ENCODE measurements around the gene IL24.

The IL24 gene

GRCh38 chr1:206863266-206863665 lies 34.0 kb upstream of the IL24 start:
- H3K9ac ChIP-seq (ENCODE audit: low read length) = no peak overlapping the region
- H3K9me3 ChIP-seq (ENCODE audit: control insufficient read depth, low read depth, low read length) = no peaks in the 10 kb centered on the region
- H3K27me3 ChIP-seq (ENCODE audit: control insufficient read depth, insufficient read depth, low read length) = no peaks in the 10 kb centered on the region
- H3K4me1 ChIP-seq (ENCODE audit: control insufficient read depth, low read depth, low read length) = no peaks in the 10 kb centered on the region
- no peak overlapping the region for H3K4me3 ChIP-seq (ENCODE audit: low read length)
- no peaks in the 10 kb centered on the region for H3K36me3 ChIP-seq (ENCODE audit: control insufficient read depth, low read depth, low read length)
- H3K27ac ChIP-seq (ENCODE audit: low read length) = no peak overlapping the region

GRCh38 chr1:206864939-206865671 lies 32.1 kb upstream of the IL24 start, which contains the start of gene IL20:
Gene IL20 (plus strand): TSS chr1:206865623. CDS start chr1:206865853, 230 bp downstream.
- Histone ChIP-seq H3K4me1 (ENCODE audit: control insufficient read depth, low read depth, low read length) (no peaks in the 10 kb centered on the region), H3K9ac (ENCODE audit: low read length) (no peak within 1 kb of the TSS), H3K4me3 (ENCODE audit: low read length) (no peak within 1 kb of the TSS), H3K27ac (ENCODE audit: low read length) (no peak within 1 kb of the TSS), H3K27me3 (ENCODE audit: control insufficient read depth, insufficient read depth, low read length) (no peaks in the 10 kb centered on the region), H3K9me3 (ENCODE audit: control insufficient read depth, low read depth, low read length) (no peaks in the 10 kb centered on the region), H3K36me3 (ENCODE audit: control insufficient read depth, low read depth, low read length) (no peaks in the 10 kb centered on the region)

- Histone ChIP-seq H3K9me3 (ENCODE audit: control insufficient read depth, low read depth, low read length) (no peaks in the 10 kb centered on the region), H3K27me3 (ENCODE audit: control insufficient read depth, insufficient read depth, low read length) (no peaks in the 10 kb centered on the region), H3K9ac (ENCODE audit: low read length) (no peak overlapping the region), H3K4me1 (ENCODE audit: control insufficient read depth, low read depth, low read length) (no peaks in the 10 kb centered on the region), H3K27ac (ENCODE audit: low read length) (no peak overlapping the region), H3K36me3 (ENCODE audit: control insufficient read depth, low read depth, low read length) (no peaks in the 10 kb centered on the region), H3K4me3 (ENCODE audit: low read length) (no peak overlapping the region)
Measured at GRCh38 chr1:206866062-206866461, 31.2 kb upstream of the IL24 start.

- H3K36me3 ChIP-seq (ENCODE audit: control insufficient read depth, low read depth, low read length) = no peaks in the 10 kb centered on the region
- H3K27ac ChIP-seq (ENCODE audit: low read length) = no peak overlapping the region
- H3K9me3 ChIP-seq (ENCODE audit: control insufficient read depth, low read depth, low read length) = no peaks in the 10 kb centered on the region
- no peaks in the 10 kb centered on the region for H3K27me3 ChIP-seq (ENCODE audit: control insufficient read depth, insufficient read depth, low read length)
- no peak overlapping the region for H3K9ac ChIP-seq (ENCODE audit: low read length)
- H3K4me1 ChIP-seq (ENCODE audit: control insufficient read depth, low read depth, low read length) = no peaks in the 10 kb centered on the region
- no peak overlapping the region for H3K4me3 ChIP-seq (ENCODE audit: low read length)
Measured at GRCh38 chr1:206867239-206867638, 30.0 kb upstream of the IL24 start.

GRCh38 chr1:206867716-206868115 lies 29.5 kb upstream of the IL24 start:
- Histone ChIP-seq H3K4me1 (ENCODE audit: control insufficient read depth, low read depth, low read length) (no peaks in the 10 kb centered on the region), H3K27ac (ENCODE audit: low read length) (no peak overlapping the region), H3K9ac (ENCODE audit: low read length) (no peak overlapping the region), H3K4me3 (ENCODE audit: low read length) (no peak overlapping the region), H3K9me3 (ENCODE audit: control insufficient read depth, low read depth, low read length) (no peaks in the 10 kb centered on the region), H3K36me3 (ENCODE audit: control insufficient read depth, low read depth, low read length) (no peaks in the 10 kb centered on the region), H3K27me3 (ENCODE audit: control insufficient read depth, insufficient read depth, low read length) (no peaks in the 10 kb centered on the region)

GRCh38 chr1:206868264-206868663 lies 29.0 kb upstream of the IL24 start:
- Histone ChIP-seq H3K4me3 (ENCODE audit: low read length) (no peak overlapping the region), H3K9me3 (ENCODE audit: control insufficient read depth, low read depth, low read length) (no peaks in the 10 kb centered on the region), H3K4me1 (ENCODE audit: control insufficient read depth, low read depth, low read length) (no peaks in the 10 kb centered on the region), H3K27ac (ENCODE audit: low read length) (no peak overlapping the region), H3K36me3 (ENCODE audit: control insufficient read depth, low read depth, low read length) (no peaks in the 10 kb centered on the region), H3K27me3 (ENCODE audit: control insufficient read depth, insufficient read depth, low read length) (no peaks in the 10 kb centered on the region), H3K9ac (ENCODE audit: low read length) (no peak overlapping the region)

- no peaks in the 10 kb centered on the region for H3K27me3 ChIP-seq (ENCODE audit: control insufficient read depth, insufficient read depth, low read length)
- H3K36me3 ChIP-seq (ENCODE audit: control insufficient read depth, low read depth, low read length) = no peaks in the 10 kb centered on the region
- H3K4me1 ChIP-seq (ENCODE audit: control insufficient read depth, low read depth, low read length) = no peaks in the 10 kb centered on the region
- no peak overlapping the region for H3K27ac ChIP-seq (ENCODE audit: low read length)
- H3K9ac ChIP-seq (ENCODE audit: low read length) = no peak overlapping the region
- no peak overlapping the region for H3K4me3 ChIP-seq (ENCODE audit: low read length)
- H3K9me3 ChIP-seq (ENCODE audit: control insufficient read depth, low read depth, low read length) = no peaks in the 10 kb centered on the region
Measured at GRCh38 chr1:206872139-206872538, 25.1 kb upstream of the IL24 start.

- no peak overlapping the region for H3K9ac ChIP-seq (ENCODE audit: low read length)
- no peaks in the 10 kb centered on the region for H3K4me1 ChIP-seq (ENCODE audit: control insufficient read depth, low read depth, low read length)
- H3K9me3 ChIP-seq (ENCODE audit: control insufficient read depth, low read depth, low read length) = peaks cover 6% of the 10 kb centered on the region
- H3K36me3 ChIP-seq (ENCODE audit: control insufficient read depth, low read depth, low read length) = no peaks in the 10 kb centered on the region
- no peak overlapping the region for H3K27ac ChIP-seq (ENCODE audit: low read length)
- H3K4me3 ChIP-seq (ENCODE audit: low read length) = no peak overlapping the region
- H3K27me3 ChIP-seq (ENCODE audit: control insufficient read depth, insufficient read depth, low read length) = no peaks in the 10 kb centered on the region
Measured at GRCh38 chr1:206873603-206874188, 23.5 kb upstream of the IL24 start.

GRCh38 chr1:206875752-206876377 lies 21.4 kb upstream of the IL24 start:
- Histone ChIP-seq H3K9me3 (ENCODE audit: control insufficient read depth, low read depth, low read length) (peaks cover 6% of the 10 kb centered on the region), H3K27ac (ENCODE audit: low read length) (no peak overlapping the region), H3K4me1 (ENCODE audit: control insufficient read depth, low read depth, low read length) (no peaks in the 10 kb centered on the region), H3K9ac (ENCODE audit: low read length) (no peak overlapping the region), H3K27me3 (ENCODE audit: control insufficient read depth, insufficient read depth, low read length) (no peaks in the 10 kb centered on the region), H3K4me3 (ENCODE audit: low read length) (no peak overlapping the region), H3K36me3 (ENCODE audit: control insufficient read depth, low read depth, low read length) (no peaks in the 10 kb centered on the region)

GRCh38 chr1:206878456-206878855 lies 18.8 kb upstream of the IL24 start:
- Histone ChIP-seq H3K27me3 (ENCODE audit: control insufficient read depth, insufficient read depth, low read length) (no peaks in the 10 kb centered on the region), H3K4me3 (ENCODE audit: low read length) (no peak overlapping the region), H3K9me3 (ENCODE audit: control insufficient read depth, low read depth, low read length) (peaks cover 6% of the 10 kb centered on the region), H3K4me1 (ENCODE audit: control insufficient read depth, low read depth, low read length) (no peaks in the 10 kb centered on the region), H3K9ac (ENCODE audit: low read length) (no peak overlapping the region), H3K27ac (ENCODE audit: low read length) (no peak overlapping the region), H3K36me3 (ENCODE audit: control insufficient read depth, low read depth, low read length) (no peaks in the 10 kb centered on the region)

GRCh38 chr1:206880314-206880713 lies 16.9 kb upstream of the IL24 start:
- Histone ChIP-seq H3K36me3 (ENCODE audit: control insufficient read depth, low read depth, low read length) (no peaks in the 10 kb centered on the region), H3K27ac (ENCODE audit: low read length) (no peak overlapping the region), H3K4me3 (ENCODE audit: low read length) (no peak overlapping the region), H3K4me1 (ENCODE audit: control insufficient read depth, low read depth, low read length) (no peaks in the 10 kb centered on the region), H3K9me3 (ENCODE audit: control insufficient read depth, low read depth, low read length) (peaks cover 6% of the 10 kb centered on the region), H3K27me3 (ENCODE audit: control insufficient read depth, insufficient read depth, low read length) (no peaks in the 10 kb centered on the region), H3K9ac (ENCODE audit: low read length) (no peak overlapping the region)

- no peak overlapping the region for H3K4me3 ChIP-seq (ENCODE audit: low read length)
- H3K27me3 ChIP-seq (ENCODE audit: control insufficient read depth, insufficient read depth, low read length) = no peaks in the 10 kb centered on the region
- H3K27ac ChIP-seq (ENCODE audit: low read length) = no peak overlapping the region
- peaks cover 6% of the 10 kb centered on the region for H3K9me3 ChIP-seq (ENCODE audit: control insufficient read depth, low read depth, low read length)
- H3K4me1 ChIP-seq (ENCODE audit: control insufficient read depth, low read depth, low read length) = no peaks in the 10 kb centered on the region
- H3K9ac ChIP-seq (ENCODE audit: low read length) = no peak overlapping the region
- no peaks in the 10 kb centered on the region for H3K36me3 ChIP-seq (ENCODE audit: control insufficient read depth, low read depth, low read length)
Measured at GRCh38 chr1:206882555-206882954, 14.7 kb upstream of the IL24 start.

All from iPS-18a (cell line).